Measurements from ENCODE around the gene AFTPH.

Gene AFTPH

GRCh38 chr2:64568836-64569235 is 44.7 kb downstream of the AFTPH start:
- no peak for TF ChIP-seq ZNF626 (tag by site-specific recombination; IDR thresholded peaks at IDR 0.05)
- 0 out of 2 replicates have a peak, but pooled peaks have one; percentile 17 for TF ChIP-seq SCRT2 (tag by site-specific recombination; IDR thresholded peaks at IDR 0.05)
- ChIA-PET POLR2A (no interaction called here), CTCF (no interaction called here)
- H3K4me3 ChIP-seq (ENCODE audit: low read depth, low read length): no peak overlapping the region
- peaks cover 13 to 21% of the 10 kb centered on the region in 2 experiments for H3K36me3 ChIP-seq (ENCODE audit: control insufficient read depth in 2 of 2, insufficient read depth in 1 of 2, low read length in 2 of 2)
- no peaks in the 10 kb centered on the region for H3K9me3 ChIP-seq (ENCODE audit: control insufficient read depth, insufficient read depth, low read depth, low read length)
- no peak overlapping the region for H3K27ac ChIP-seq (ENCODE audit: extremely low read depth, low read depth, low read length)
- H3K4me1 ChIP-seq (ENCODE audit: control insufficient read depth, insufficient read depth, low read length): peaks cover 12% of the 10 kb centered on the region

- CTCF ChIA-PET: interaction anchor here (0.9 kb wide), 2 partner anchors 14 to 246 kb away, joined by 3 to 4 read pairs; no protein-coding TSS in a partner anchor
- H3K4me3 ChIP-seq (ENCODE audit: low read depth, low read length): no peak overlapping the region
- peaks cover 27 to 38% of the 10 kb centered on the region in 2 experiments for H3K36me3 ChIP-seq (ENCODE audit: control insufficient read depth in 2 of 2, insufficient read depth in 1 of 2, low read length in 2 of 2)
- H3K4me1 ChIP-seq (ENCODE audit: control insufficient read depth, insufficient read depth, low read length): no peaks in the 10 kb centered on the region
- no peak overlapping the region for H3K27ac ChIP-seq (ENCODE audit: extremely low read depth, low read depth, low read length)
- no peaks in the 10 kb centered on the region for H3K9me3 ChIP-seq (ENCODE audit: control insufficient read depth, insufficient read depth, low read depth, low read length)
- POLR2A ChIA-PET: no interaction called here
- no peak for TF ChIP-seq PATZ1 (tag by site-specific recombination; IDR thresholded peaks at IDR 0.05)
- no peak for TF ChIP-seq ZNF350 (tag by site-specific recombination; IDR thresholded peaks at IDR 0.05)
- no peak for TF ChIP-seq ZNF223 (tag by site-specific recombination; IDR thresholded peaks at IDR 0.05)
- TF ChIP-seq ZNF560 (tag by site-specific recombination; IDR thresholded peaks at IDR 0.05; ENCODE audit: borderline replicate concordance): no peak
- no peak for TF ChIP-seq ZNF214 (tag by site-specific recombination; IDR thresholded peaks at IDR 0.05; ENCODE audit: borderline replicate concordance)
Measured at GRCh38 chr2:64574871-64575270, 50.7 kb downstream of the AFTPH start.

- Histone ChIP-seq H3K4me1 (ENCODE audit: control insufficient read depth, insufficient read depth, low read length) (no peaks in the 10 kb centered on the region), H3K9me3 (ENCODE audit: control insufficient read depth, insufficient read depth, low read depth, low read length) (no peaks in the 10 kb centered on the region), H3K27ac (ENCODE audit: extremely low read depth, low read depth, low read length) (no peak overlapping the region), H3K4me3 (ENCODE audit: low read depth, low read length) (no peak overlapping the region), H3K36me3 (ENCODE audit: control insufficient read depth in 2 of 2, insufficient read depth in 1 of 2, low read length in 2 of 2) (peaks cover 20 to 27% of the 10 kb centered on the region in 2 experiments)
- TF ChIP-seq ZNF16 (tag by site-specific recombination; IDR thresholded peaks at IDR 0.05; ENCODE audit: low read depth) (no peak), ZNF843 (tag by site-specific recombination; IDR thresholded peaks at IDR 0.05) (no peak), ZNF132 (tag by site-specific recombination; IDR thresholded peaks at IDR 0.05; ENCODE audit: borderline replicate concordance) (no peak), KLF8 (tag by site-specific recombination; IDR thresholded peaks at IDR 0.05) (no peak), ZBTB8A (tag by site-specific recombination; IDR thresholded peaks at IDR 0.05) (no peak), GLIS1 (tag by site-specific recombination; IDR thresholded peaks at IDR 0.05) (no peak)
- CTCF ChIA-PET: interaction anchor here (0.7 to 2.3 kb wide), 7 partner anchors 9 to 293 kb away, joined by 3 to 8 read pairs (median 4); no protein-coding TSS in a partner anchor
- POLR2A ChIA-PET: no interaction called here
Measured at GRCh38 chr2:64581018-64581417, 56.9 kb downstream of the AFTPH start.

DNA sequence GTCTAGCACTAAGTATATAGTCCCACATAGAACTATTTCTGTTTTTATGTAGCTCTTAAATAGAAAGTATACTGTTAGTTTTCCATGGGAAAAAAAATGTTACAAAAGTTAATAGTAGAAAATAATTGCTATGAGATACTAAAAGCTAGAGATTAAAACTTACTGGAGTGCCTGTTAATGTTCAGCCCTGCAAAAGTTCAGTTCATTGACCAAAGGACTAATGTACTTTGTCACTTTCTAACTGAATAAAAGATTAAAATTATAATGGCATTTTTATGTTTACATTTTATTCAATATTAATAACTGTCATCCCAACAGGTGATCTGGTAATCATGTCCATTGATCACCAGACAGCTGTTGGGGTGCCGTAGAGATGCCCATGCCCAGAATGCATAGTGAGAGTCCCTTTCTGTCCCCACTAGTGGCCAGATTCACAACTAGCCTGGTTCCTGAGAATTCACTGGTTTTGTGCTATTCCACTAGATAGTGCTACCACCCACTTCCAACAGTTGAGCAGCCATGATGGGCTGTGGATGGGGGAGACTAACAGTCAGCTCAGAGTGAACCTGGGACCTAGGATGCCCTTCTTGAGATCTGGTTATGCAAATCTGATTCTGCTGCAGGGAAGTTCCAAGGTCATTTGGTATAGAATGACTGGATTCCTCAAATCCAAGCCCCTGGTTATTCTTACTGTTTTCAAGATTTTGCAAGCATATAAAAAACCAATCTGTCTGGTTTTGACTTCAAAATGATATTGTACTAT is 57.8 kb downstream of the AFTPH start:
- Histone ChIP-seq H3K27ac (ENCODE audit: extremely low read depth, low read depth, low read length) (no peak overlapping the region), H3K9me3 (ENCODE audit: control insufficient read depth, insufficient read depth, low read depth, low read length) (no peaks in the 10 kb centered on the region), H3K4me3 (ENCODE audit: low read depth, low read length) (no peak overlapping the region), H3K36me3 (ENCODE audit: control insufficient read depth in 2 of 2, insufficient read depth in 1 of 2, low read length in 2 of 2) (peaks cover 17 to 26% of the 10 kb centered on the region in 2 experiments), H3K4me1 (ENCODE audit: control insufficient read depth, insufficient read depth, low read length) (no peaks in the 10 kb centered on the region)
- ChIA-PET POLR2A (no interaction called here), CTCF (interaction anchor here (0.6 to 2.8 kb wide), 7 partner anchors 10 to 291 kb away, joined by 3 to 11 read pairs (median 4); no protein-coding TSS in a partner anchor)
- no peak for TF ChIP-seq ZNF548 (tag by site-specific recombination; IDR thresholded peaks at IDR 0.05)
- no peak for TF ChIP-seq KLF8 (tag by site-specific recombination; IDR thresholded peaks at IDR 0.05)
- TF ChIP-seq ZNF785 (tag by site-specific recombination; IDR thresholded peaks at IDR 0.05): no peak
- no peak for TF ChIP-seq PRDM10 (tag by site-specific recombination; IDR thresholded peaks at IDR 0.05)
